ENCODE measurements around the gene C1QC.

The C1QC gene

GRCh38 chr1:22636927-22637326 is 6.5 kb upstream of the C1QC start:
- Histone ChIP-seq H3K36me3 (ENCODE audit: insufficient read depth, low read length) (no peaks in the 10 kb centered on the region), H3K9ac (ENCODE audit: insufficient read length) (no peak overlapping the region), H3K27ac (no peak overlapping the region), H3K4me3 (no peak overlapping the region), H3K9me3 (ENCODE audit: low read depth, low read length) (no peaks in the 10 kb centered on the region)
- no peak for DNase-seq (ENCODE audit: low read depth, low spot score)
- TF ChIP-seq EZH2 (IDR thresholded peaks at IDR 0.05) (no peak), POLR2AphosphoS5 (IDR thresholded peaks at IDR 0.05; ENCODE audit: borderline replicate concordance, low read depth, low read length) (no peak), FOXP2 (optimal IDR thresholded peaks at IDR 0.05; ENCODE audit: control extremely low read depth, extremely low read length, insufficient read depth) (no peak)

- Histone ChIP-seq H3K9ac (ENCODE audit: insufficient read length) (no peak overlapping the region), H3K4me3 (no peak overlapping the region), H3K27ac (no peak overlapping the region), H3K36me3 (ENCODE audit: insufficient read depth, low read length) (no peaks in the 10 kb centered on the region), H3K9me3 (ENCODE audit: low read depth, low read length) (no peaks in the 10 kb centered on the region)
- TF ChIP-seq FOXP2 (optimal IDR thresholded peaks at IDR 0.05; ENCODE audit: control extremely low read depth, extremely low read length, insufficient read depth) (no peak), EZH2 (IDR thresholded peaks at IDR 0.05) (no peak), POLR2AphosphoS5 (IDR thresholded peaks at IDR 0.05; ENCODE audit: borderline replicate concordance, low read depth, low read length) (no peak)
- no peak for DNase-seq (ENCODE audit: low read depth, low spot score)
These were observed 5.5 kb upstream of the C1QC start for GRCh38 chr1:22637907-22638445.

DNA sequence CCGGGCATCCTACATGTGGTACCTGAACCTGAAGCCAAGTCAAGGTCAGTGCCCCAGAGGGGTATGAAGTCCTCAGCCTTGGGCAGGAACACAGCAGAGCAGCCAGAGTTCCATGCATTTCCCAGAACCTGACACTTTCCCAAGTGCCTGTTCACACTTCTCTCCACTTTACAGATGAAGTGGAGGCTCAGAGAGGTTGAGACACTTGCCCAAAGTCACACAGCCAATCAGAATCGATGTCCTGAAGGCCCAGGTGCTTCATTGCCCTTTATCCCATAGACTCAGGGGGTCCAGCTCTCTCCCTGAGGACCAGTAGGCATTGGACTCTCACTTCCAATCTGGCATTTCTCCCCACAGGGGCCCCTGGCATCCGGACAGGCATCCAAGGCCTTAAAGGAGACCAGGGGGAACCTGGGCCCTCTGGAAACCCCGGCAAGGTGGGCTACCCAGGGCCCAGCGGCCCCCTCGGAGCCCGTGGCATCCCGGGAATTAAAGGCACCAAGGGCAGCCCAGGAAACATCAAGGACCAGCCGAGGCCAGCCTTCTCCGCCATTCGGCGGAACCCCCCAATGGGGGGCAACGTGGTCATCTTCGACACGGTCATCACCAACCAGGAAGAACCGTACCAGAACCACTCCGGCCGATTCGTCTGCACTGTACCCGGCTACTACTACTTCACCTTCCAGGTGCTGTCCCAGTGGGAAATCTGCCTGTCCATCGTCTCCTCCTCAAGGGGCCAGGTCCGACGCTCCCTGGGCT is 4.8 kb upstream of the C1QC start:
- Histone ChIP-seq H3K27ac (no peak overlapping the region), H3K4me3 (no peak overlapping the region), H3K9ac (ENCODE audit: insufficient read length) (no peak overlapping the region), H3K36me3 (ENCODE audit: insufficient read depth, low read length) (no peaks in the 10 kb centered on the region), H3K9me3 (ENCODE audit: low read depth, low read length) (no peaks in the 10 kb centered on the region)
- TF ChIP-seq EZH2 (IDR thresholded peaks at IDR 0.05): no peak
- no peak for TF ChIP-seq POLR2AphosphoS5 (IDR thresholded peaks at IDR 0.05; ENCODE audit: borderline replicate concordance, low read depth, low read length)
- no peak for TF ChIP-seq FOXP2 (optimal IDR thresholded peaks at IDR 0.05; ENCODE audit: control extremely low read depth, extremely low read length, insufficient read depth)
- no peak for DNase-seq (ENCODE audit: low read depth, low spot score)

- Histone ChIP-seq H3K27ac (no peak overlapping the region), H3K4me3 (no peak overlapping the region), H3K36me3 (ENCODE audit: insufficient read depth, low read length) (no peaks in the 10 kb centered on the region), H3K9me3 (ENCODE audit: low read depth, low read length) (no peaks in the 10 kb centered on the region), H3K9ac (ENCODE audit: insufficient read length) (no peak overlapping the region)
- DNase-seq (ENCODE audit: low read depth, low spot score): no peak
- TF ChIP-seq EZH2 (IDR thresholded peaks at IDR 0.05): no peak
- TF ChIP-seq FOXP2 (optimal IDR thresholded peaks at IDR 0.05; ENCODE audit: control extremely low read depth, extremely low read length, insufficient read depth): no peak
- no peak for TF ChIP-seq POLR2AphosphoS5 (IDR thresholded peaks at IDR 0.05; ENCODE audit: borderline replicate concordance, low read depth, low read length)
These were observed 4.1 kb upstream of the C1QC start for GRCh38 chr1:22639286-22639685.

- H3K27ac ChIP-seq: no peak overlapping the region
- no peak for DNase-seq (ENCODE audit: low read depth, low spot score)
- no peaks in the 10 kb centered on the region for H3K36me3 ChIP-seq (ENCODE audit: insufficient read depth, low read length)
- no peak for TF ChIP-seq EZH2 (IDR thresholded peaks at IDR 0.05)
- TF ChIP-seq POLR2AphosphoS5 (IDR thresholded peaks at IDR 0.05; ENCODE audit: borderline replicate concordance, low read depth, low read length): no peak
- TF ChIP-seq FOXP2 (optimal IDR thresholded peaks at IDR 0.05; ENCODE audit: control extremely low read depth, extremely low read length, insufficient read depth): no peak
- no peak overlapping the region for H3K9ac ChIP-seq (ENCODE audit: insufficient read length)
- no peak overlapping the region for H3K4me3 ChIP-seq
- no peaks in the 10 kb centered on the region for H3K9me3 ChIP-seq (ENCODE audit: low read depth, low read length)
These were observed 2.2 kb upstream of the C1QC start for GRCh38 chr1:22641247-22641646.

GRCh38 chr1:22641906-22642636 is 1.4 kb upstream of the C1QC start:
- no peak overlapping the region for H3K9ac ChIP-seq (ENCODE audit: insufficient read length)

GRCh38 chr1:22643928-22644327 is 495 bp downstream of the C1QC start:
- TF ChIP-seq POLR2AphosphoS5 (IDR thresholded peaks at IDR 0.05; ENCODE audit: borderline replicate concordance, low read depth, low read length): no peak
- TF ChIP-seq FOXP2 (optimal IDR thresholded peaks at IDR 0.05; ENCODE audit: control extremely low read depth, extremely low read length, insufficient read depth): no peak
- no peak for TF ChIP-seq EZH2 (IDR thresholded peaks at IDR 0.05)
- DNase-seq (ENCODE audit: low read depth, low spot score): no peak
- Histone ChIP-seq H3K9ac (ENCODE audit: insufficient read length) (no peak overlapping the region), H3K27ac (no peak overlapping the region), H3K4me3 (no peak overlapping the region), H3K9me3 (ENCODE audit: low read depth, low read length) (no peaks in the 10 kb centered on the region), H3K36me3 (ENCODE audit: insufficient read depth, low read length) (no peaks in the 10 kb centered on the region)

More at GRCh38 chr1:22641906-22642636, 1.4 kb upstream of the C1QC start:
- no peak for TF ChIP-seq FOXP2 (optimal IDR thresholded peaks at IDR 0.05; ENCODE audit: control extremely low read depth, extremely low read length, insufficient read depth)
- TF ChIP-seq EZH2 (IDR thresholded peaks at IDR 0.05): no peak
- no peak overlapping the region for H3K4me3 ChIP-seq
- H3K9me3 ChIP-seq (ENCODE audit: low read depth, low read length): no peaks in the 10 kb centered on the region
- H3K27ac ChIP-seq: no peak overlapping the region
- no peaks in the 10 kb centered on the region for H3K36me3 ChIP-seq (ENCODE audit: insufficient read depth, low read length)
- DNase-seq (ENCODE audit: low read depth, low spot score): no peak

DNA sequence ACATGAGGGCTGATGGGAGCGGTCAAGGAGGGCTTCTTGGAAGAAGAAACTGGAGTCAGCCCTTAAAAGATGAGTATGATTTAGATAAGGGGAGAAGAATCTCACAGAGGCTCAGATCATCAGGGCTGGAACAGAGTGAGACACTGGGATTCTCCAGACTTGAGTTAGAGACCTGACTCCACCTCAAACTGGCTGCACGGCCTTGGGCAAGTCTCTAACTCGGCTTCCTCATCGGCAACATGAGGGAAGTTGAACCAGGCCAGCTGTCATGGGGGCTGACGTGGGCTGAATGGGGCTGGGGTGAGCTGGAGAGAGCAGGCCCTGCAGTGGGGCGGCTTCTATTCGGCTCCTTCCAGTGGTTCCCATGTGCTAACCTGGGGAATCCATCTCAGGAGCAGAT is 2.5 kb downstream of the C1QC start:
- TF ChIP-seq FOXP2 (optimal IDR thresholded peaks at IDR 0.05; ENCODE audit: control extremely low read depth, extremely low read length, insufficient read depth) (no peak), POLR2AphosphoS5 (IDR thresholded peaks at IDR 0.05; ENCODE audit: borderline replicate concordance, low read depth, low read length) (no peak), EZH2 (IDR thresholded peaks at IDR 0.05) (no peak)

More for the DNA sequence above, 2.5 kb downstream of the C1QC start:
- Histone ChIP-seq H3K27ac (no peak overlapping the region), H3K9ac (ENCODE audit: insufficient read length) (no peak overlapping the region), H3K9me3 (ENCODE audit: low read depth, low read length) (no peaks in the 10 kb centered on the region), H3K4me3 (no peak overlapping the region), H3K36me3 (ENCODE audit: insufficient read depth, low read length) (no peaks in the 10 kb centered on the region)
- DNase-seq (ENCODE audit: low read depth, low spot score): no peak

Data from SK-N-MC (cell line).